ENCODE results near the gene MYO18B.

The MYO18B gene

GRCh38 chr22:26047920-26048319 is 305.9 kb downstream of the MYO18B start:
- no peak for DNase-seq (ENCODE audit: low spot score)

DNA sequence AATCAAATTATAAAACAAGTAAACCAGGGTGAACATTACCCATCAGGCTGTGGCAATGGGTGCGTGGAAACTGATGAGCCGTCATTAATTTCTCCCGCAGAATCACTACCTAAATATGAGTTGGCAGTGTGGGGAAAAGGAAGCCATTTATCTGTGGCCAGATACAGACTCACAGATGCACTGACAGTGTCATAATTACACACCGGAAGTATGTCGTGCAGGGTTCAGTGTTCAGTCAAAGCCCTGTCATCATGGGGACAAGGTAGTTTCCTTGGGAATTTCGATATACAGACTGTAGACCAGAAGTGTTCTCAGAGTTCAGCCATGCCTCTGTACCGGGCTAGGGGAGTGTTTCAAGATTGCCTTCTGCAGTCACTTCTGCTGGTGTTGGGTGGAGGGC is 308.1 kb downstream of the MYO18B start:
- no peak for DNase-seq (ENCODE audit: low spot score)

DNA sequence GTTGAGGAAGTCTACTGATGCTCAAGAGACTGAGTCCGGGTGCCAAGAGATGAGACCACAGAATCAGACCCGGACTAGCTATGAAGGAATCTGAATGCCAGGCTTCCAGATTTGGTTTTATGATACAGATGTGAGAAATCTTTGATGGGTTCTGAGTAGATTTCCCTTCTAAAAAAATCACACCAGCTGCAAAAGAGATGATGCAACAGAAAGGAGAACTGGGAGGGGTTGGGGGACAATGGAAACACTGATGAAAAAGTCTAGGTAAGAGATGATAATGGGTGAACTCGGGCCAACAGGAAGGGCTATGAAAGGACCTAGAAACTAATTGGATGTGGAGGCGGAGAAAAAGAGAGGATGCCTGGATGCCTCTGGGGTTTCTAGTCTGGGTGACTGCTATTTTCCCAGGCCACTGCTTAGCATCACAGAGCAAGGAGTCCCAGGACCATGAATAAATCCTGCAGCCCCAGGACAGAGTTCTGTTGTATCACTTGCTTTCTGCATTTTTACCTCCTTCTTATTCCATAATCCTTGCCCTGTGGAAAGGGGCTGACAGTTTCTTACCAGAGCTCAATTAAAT is 311.8 kb downstream of the MYO18B start:
- no peak for DNase-seq (ENCODE audit: low spot score)

- DNase-seq (ENCODE audit: low spot score): no peak
These were observed 313.0 kb downstream of the MYO18B start for GRCh38 chr22:26054841-26055605.

GRCh38 chr22:26055693-26056092 is 313.7 kb downstream of the MYO18B start:
- DNase-seq (ENCODE audit: low spot score): no peak

DNA sequence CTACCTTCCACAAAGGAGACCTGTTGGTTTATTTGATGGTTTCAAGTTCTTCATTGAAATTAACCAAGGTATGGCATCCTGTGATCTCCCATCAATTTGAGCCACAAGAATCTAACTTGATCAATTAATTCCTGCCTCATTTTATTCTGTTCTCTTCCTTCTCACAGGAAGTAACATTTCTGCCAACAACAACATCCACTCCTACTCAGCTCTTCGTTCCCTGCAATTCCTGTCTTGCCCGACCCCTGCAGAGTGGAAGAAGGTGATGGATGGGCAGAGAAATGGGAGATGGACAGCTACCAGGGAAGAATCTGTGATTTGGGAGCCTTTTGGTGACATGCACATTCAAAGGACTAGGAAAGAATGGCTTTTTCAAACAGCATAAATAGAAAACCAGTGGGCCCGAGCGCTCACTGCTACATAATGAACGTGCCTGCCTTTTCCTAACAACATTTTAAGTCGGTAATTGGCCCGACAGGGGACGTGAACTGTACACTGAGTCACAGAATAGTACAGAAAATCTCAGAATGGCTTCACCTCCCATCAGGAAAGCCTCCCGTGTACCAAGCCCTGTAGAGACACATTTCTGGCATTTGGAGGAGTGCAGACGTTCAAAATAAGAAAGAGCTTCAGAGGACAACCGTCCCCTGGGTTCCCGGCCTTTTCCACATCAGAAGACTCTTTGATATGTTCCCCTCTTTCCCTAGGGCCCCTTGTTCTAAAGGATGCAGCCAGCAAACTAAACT is 314.6 kb downstream of the MYO18B start:
- DNase-seq (ENCODE audit: low spot score): no peak

DNA sequence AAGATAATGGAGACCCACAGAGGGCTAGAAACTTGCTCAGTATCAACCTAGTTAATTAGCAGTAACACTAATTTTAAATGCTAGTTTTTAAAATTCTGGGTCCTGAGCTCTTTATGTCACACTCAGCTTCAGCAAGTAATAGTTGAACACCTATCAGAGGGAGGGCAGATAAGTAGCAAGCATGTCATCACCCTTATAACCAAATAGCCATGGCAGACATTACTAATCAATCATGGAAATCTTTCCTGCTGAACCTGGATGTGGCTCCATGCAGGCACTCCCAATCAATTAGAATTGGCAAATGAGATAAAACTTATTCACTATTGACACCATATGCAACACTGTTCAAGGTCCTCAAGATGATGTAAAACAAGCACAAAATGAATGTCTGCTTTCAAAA is 315.7 kb downstream of the MYO18B start:
- DNase-seq (ENCODE audit: low spot score): no peak

DNA sequence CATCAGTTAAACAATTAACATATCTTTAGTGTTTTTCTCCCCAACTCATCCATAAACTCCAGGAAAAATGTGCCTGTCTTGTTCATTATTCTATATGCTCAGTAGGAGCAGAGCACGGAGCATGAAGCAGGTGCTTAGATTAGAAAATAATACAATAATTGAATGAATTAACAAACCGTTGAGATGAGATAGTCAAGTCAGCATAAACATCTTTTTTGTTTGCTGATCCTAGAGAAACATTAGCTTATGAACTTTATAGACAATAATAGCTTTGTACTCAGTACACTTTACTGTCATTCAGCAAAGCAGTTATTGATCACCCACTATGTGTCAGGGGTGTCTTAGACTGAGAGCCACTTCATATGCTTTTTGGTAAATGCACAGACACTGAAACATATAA is 322.1 kb downstream of the MYO18B start:
- DNase-seq (ENCODE audit: low spot score): no peak

- no peak for DNase-seq (ENCODE audit: low spot score)
These were observed 323.9 kb downstream of the MYO18B start for GRCh38 chr22:26065847-26066246.

- DNase-seq (ENCODE audit: low spot score): no peak
These were observed 324.5 kb downstream of the MYO18B start for GRCh38 chr22:26066534-26066933.

- no peak for DNase-seq (ENCODE audit: low spot score)
These were observed 326.6 kb downstream of the MYO18B start for GRCh38 chr22:26068571-26068970.

DNA sequence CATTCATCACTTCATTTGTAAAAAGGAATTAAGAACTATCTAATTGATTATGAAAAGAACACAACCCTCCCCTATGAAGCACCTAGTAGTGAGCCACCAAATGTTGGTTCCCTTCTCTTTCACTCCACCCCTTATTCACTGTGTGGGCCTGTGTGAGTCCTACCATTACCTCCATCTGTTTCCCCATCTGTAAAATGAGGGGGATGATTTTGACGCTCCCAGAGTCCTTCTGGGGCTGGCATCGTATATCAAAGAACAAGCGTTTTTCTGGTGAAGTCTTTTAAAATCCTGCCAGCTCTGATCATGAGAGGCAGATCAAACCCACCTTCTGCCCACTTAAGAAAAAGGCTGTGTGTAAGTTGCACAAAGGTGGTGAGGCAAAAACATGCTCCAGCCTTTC is 330.6 kb downstream of the MYO18B start:
- DNase-seq (ENCODE audit: low spot score): no peak

DNA sequence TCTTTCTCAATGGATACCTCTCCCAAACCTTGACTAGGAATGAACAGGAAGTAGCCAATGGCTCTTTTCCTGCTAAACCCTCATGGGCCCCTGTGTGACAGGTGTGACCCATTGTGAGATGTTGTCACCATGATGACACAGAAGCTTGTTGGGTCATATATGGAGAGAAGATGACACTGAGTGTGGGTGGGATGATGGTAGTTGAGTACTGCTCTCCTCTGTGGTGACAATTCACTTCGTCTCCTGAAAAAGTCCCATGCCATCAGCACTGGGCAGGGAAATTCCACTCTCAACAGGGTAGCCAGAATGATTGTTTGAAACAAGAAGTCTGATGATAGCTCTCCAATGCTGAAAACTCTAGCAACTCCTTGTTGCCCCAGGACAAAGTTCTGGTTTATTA is 333.3 kb downstream of the MYO18B start:
- DNase-seq (ENCODE audit: low spot score): no peak

- no peak for DNase-seq (ENCODE audit: low spot score)
These were observed 337.0 kb downstream of the MYO18B start for GRCh38 chr22:26079009-26079408.

All from LoVo (cell line).